ENCODE measurements around the gene ATG10. TPM values are rescaled to one million over a fixed set of nuclear protein-coding genes. Genes with fewer than 3 reads are reported as not detected.

ATG10 gene
- total and polyA plus RNA-seq, 2 of the 13 experiments (the other 11 are each of a cell fraction or from before 2014, with no cell fraction given) = 2.0 to 5.7 TPM

- peak; percentile 63 for TF ChIP-seq PPARG (CRISPR knock-in tag; conservative IDR thresholded peaks at IDR 0.05)
- no peak for TF ChIP-seq ZNF678 (CRISPR knock-in tag; IDR thresholded peaks at IDR 0.05)
- TF ChIP-seq FOXP1 (IDR thresholded peaks at IDR 0.05) = no peak
- TF ChIP-seq FOXP1 (CRISPR knock-in tag; IDR thresholded peaks at IDR 0.05) = 0 out of 2 replicates have a peak, but pooled peaks have one; percentile 6
- TF ChIP-seq PBX3 (CRISPR knock-in tag; IDR thresholded peaks at IDR 0.05; ENCODE audit: borderline replicate concordance) = no peak
- peak; percentile 39; the same call in 1 of the 2 replicates for TF ChIP-seq MIXL1 (CRISPR knock-in tag; IDR thresholded peaks at IDR 0.05)
- TF ChIP-seq ERF (CRISPR knock-in tag; IDR thresholded peaks at IDR 0.05) = peak; percentile 88
- TF ChIP-seq PITX1 (CRISPR knock-in tag; IDR thresholded peaks at IDR 0.05) = peak; percentile 21; the same call in 1 of the 2 replicates
- peak; percentile 99 for TF ChIP-seq HINFP (CRISPR knock-in tag; IDR thresholded peaks at IDR 0.05; ENCODE audit: low read depth)
- TF ChIP-seq ZNF747 (CRISPR knock-in tag; IDR thresholded peaks at IDR 0.05; ENCODE audit: borderline replicate concordance) = peak; percentile 94
- TF ChIP-seq ZNF224 (CRISPR knock-in tag; IDR thresholded peaks at IDR 0.05) = no peak; the same call in 1 of the 2 replicates
- TF ChIP-seq ZNF235 (CRISPR knock-in tag; IDR thresholded peaks at IDR 0.05; ENCODE audit: borderline replicate concordance) = peak; percentile 48; the same call in 1 of the 2 replicates
- TF ChIP-seq PRMT3 (CRISPR knock-in tag; IDR thresholded peaks at IDR 0.05; ENCODE audit: borderline replicate concordance, low read depth) = peak; percentile 79; the same call in 1 of the 2 replicates
- TF ChIP-seq SOX5 (CRISPR knock-in tag; IDR thresholded peaks at IDR 0.05; ENCODE audit: borderline replicate concordance) = 0 out of 2 replicates have a peak, but pooled peaks have one; percentile 32
- peak; percentile 20; the same call in 1 of the 2 replicates for TF ChIP-seq NFATC3 (CRISPR knock-in tag; IDR thresholded peaks at IDR 0.05)
- TF ChIP-seq ZNF431 (CRISPR knock-in tag; IDR thresholded peaks at IDR 0.05; ENCODE audit: borderline replicate concordance, low read depth) = peak; percentile 74; the same call in 1 of the 2 replicates
- peak; percentile 87 for TF ChIP-seq ZNF589 (CRISPR knock-in tag; conservative IDR thresholded peaks at IDR 0.05)
- TF ChIP-seq ZNF276 (CRISPR knock-in tag; IDR thresholded peaks at IDR 0.05; ENCODE audit: low read depth) = 0 out of 2 replicates have a peak, but pooled peaks have one; percentile 54
- no peak for TF ChIP-seq ZNF230 (CRISPR knock-in tag; IDR thresholded peaks at IDR 0.05)
- TF ChIP-seq IRF2 (CRISPR knock-in tag; IDR thresholded peaks at IDR 0.05) = no peak; the same call in 1 of the 2 replicates
- peak; percentile 83; the same call in 1 of the 2 replicates for TF ChIP-seq ZNF776 (CRISPR knock-in tag; IDR thresholded peaks at IDR 0.05)
- TF ChIP-seq ZSCAN9 (CRISPR knock-in tag; IDR thresholded peaks at IDR 0.05; ENCODE audit: borderline replicate concordance) = no peak; the same call in 1 of the 2 replicates
- TF ChIP-seq AHR (CRISPR knock-in tag; IDR thresholded peaks at IDR 0.05) = peak; percentile 70
- TF ChIP-seq ZNF343 (CRISPR knock-in tag; IDR thresholded peaks at IDR 0.05) = no peak
- TF ChIP-seq KDM1A (CRISPR knock-in tag; IDR thresholded peaks at IDR 0.05) = no peak
- TF ChIP-seq HMGA1 (CRISPR knock-in tag; conservative IDR thresholded peaks at IDR 0.05) = no peak
- peak; percentile 67 for TF ChIP-seq ZNF883 (CRISPR knock-in tag; IDR thresholded peaks at IDR 0.05; ENCODE audit: not compliant biosample characterization)
Observed at GRCh38 chr5:81971712-81972491, at the start of gene ATG10 (continued).
